Urothelium cell line (cell line): ENCODE measurements around the gene CENPP.

ENCODE experiments used
- DNase-seq: peaks from one replicate; pipeline ENCODE4 v3.0.0; 2011; ENCODE audit warnings: low spot score, mixed read lengths
- FAIRE-seq: peaks from 2 replicates; lab custom pipeline; 2011; peaks lifted over from hg19 to GRCh38; lab: Jason Lieb, UNC

Gene CENPP

GRCh38 chr9:92312887-92313623 is 12.7 kb upstream of the CENPP start:
- FAIRE-seq (no peak), DNase-seq (no peak)

GRCh38 chr9:92313624-92314012 is 12.1 kb upstream of the CENPP start:
- DNase-seq, result no peak
- no peak for FAIRE-seq

- DNase-seq, result no peak
- FAIRE-seq, result no peak
Observed at GRCh38 chr9:92315456-92315855, 10.3 kb upstream of the CENPP start.

DNA sequence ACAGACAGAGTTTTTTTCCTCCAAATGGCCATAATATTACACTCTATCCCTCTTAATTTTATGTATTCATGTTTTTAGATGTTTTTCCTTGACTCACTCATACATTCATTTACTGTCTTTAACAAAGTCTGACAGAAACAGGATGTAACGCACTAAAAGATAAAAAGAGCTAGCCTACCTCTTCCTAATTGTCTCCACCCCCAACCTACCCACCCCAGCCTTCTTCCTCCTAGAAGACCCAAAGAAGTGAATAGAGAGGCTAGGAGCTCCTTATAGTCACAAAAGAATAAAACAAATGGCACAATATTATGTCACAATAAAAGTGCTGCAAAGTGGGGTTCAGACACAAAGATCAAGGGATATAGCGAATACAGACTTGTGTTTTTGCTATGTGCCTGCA is 1.3 kb upstream of the CENPP start:
- no peak for DNase-seq
- FAIRE-seq, result no peak

- DNase-seq (no peak), FAIRE-seq (no peak)
Observed at GRCh38 chr9:92324889-92325268, 874 bp upstream of the CENPP start.

DNA sequence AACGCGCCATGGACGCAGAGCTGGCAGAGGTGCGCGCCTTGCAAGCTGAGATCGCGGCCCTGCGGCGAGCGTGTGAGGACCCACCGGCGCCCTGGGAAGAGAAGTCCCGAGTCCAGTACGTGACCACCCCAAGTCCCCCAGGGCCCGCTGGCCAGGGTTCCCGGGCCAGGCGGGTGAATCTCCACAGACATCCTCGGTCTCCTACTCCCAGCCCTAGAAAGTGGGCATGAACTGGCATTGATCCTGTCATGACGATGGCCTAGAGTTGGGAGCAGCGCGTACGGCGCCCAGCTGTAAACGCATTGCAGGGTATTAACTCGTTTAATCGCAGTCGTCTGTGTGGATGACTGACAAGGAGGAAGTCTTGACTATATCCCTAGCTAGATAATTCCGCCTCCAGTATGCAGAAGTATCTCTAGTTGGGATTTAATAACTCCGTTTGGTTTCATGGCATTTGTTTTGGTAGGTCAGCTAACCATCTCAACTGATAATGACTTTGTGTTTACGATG is 293 bp downstream of the CENPP start:
- FAIRE-seq (no peak), DNase-seq (no peak)

- DNase-seq, result no peak
- no peak for FAIRE-seq
Observed at GRCh38 chr9:92327283-92327850, 1.6 kb downstream of the CENPP start.

- FAIRE-seq, result no peak
- peak; percentile 9 for DNase-seq
Observed at GRCh38 chr9:92328225-92328624, 2.5 kb downstream of the CENPP start.

GRCh38 chr9:92332577-92333281 is 7.0 kb downstream of the CENPP start:
- FAIRE-seq (no peak), DNase-seq (no peak)

DNA sequence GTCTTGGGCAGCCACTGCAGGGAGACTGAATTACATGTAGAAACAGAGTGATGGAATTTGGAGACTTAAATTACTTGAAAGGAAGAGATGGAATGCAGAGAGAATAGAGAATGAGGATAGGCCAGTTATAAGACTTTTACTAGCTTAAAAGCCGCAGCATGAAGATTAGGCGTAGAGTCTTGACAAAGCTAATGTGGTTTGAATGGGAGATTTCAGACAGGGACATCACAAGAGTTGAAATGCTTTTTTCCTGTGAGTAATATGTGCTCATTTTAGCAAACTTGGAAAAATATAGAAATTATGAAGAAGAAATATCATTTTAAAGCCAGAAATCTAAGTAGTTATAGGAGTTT is 7.5 kb downstream of the CENPP start:
- DNase-seq, result no peak
- FAIRE-seq, result no peak

GRCh38 chr9:92341578-92341977 is 15.8 kb downstream of the CENPP start:
- FAIRE-seq (no peak), DNase-seq (no peak)

DNA sequence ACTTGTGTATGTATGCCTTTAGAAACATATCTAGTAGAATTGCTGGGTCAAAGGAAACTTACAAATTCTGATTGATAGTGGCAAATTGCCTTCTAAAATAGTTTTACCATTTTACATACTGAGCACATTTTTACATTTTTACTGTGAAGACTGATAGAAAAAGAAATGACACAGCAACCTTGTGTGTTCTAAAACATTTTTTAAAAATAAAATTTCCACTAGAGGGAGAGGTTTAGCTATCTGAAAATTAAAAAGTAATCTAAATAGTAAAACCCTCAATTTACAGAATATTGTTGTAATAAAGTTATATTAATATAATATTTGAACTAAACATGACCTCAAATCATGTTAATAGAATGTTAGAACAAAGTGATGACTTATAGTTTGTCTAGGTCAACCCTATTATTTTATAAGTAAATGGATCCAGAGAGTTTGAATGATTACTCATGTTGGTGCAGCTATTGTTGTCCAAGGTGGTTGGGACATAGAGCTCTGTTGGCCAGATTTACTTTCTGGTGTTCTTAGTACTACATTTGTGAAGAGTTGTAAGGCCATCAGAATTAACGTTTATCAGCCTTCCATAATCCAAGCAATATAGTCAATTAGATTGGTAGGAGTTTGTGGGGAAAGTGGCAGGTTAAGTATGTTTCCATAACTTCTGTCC is 17.2 kb downstream of the CENPP start:
- FAIRE-seq, result no peak

DNA sequence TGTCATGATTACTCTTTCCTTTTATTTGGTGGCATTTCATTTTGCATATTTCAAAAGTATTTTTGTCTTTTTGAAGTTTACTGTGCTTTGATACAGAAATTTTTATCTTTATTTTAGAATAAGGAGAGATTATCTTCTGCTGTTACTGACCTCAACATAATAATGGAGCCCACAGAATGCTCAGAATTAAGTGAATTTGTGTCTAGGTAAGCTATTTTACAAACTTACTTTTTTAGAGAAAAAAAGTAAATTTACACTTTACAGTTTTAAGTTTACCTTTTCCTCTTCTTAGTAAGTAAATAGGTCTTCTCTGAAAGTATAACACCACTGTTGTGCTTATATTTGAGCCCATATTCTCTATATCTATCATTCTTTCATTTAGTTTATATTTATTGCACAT is 19.8 kb downstream of the CENPP start:
- no peak for FAIRE-seq
- DNase-seq, result no peak

More for the DNA sequence above, 17.2 kb downstream of the CENPP start:
- no peak for DNase-seq

GRCh38 chr9:92349771-92350739 is 24.3 kb downstream of the CENPP start:
- FAIRE-seq, result no peak
- no peak for DNase-seq

DNA sequence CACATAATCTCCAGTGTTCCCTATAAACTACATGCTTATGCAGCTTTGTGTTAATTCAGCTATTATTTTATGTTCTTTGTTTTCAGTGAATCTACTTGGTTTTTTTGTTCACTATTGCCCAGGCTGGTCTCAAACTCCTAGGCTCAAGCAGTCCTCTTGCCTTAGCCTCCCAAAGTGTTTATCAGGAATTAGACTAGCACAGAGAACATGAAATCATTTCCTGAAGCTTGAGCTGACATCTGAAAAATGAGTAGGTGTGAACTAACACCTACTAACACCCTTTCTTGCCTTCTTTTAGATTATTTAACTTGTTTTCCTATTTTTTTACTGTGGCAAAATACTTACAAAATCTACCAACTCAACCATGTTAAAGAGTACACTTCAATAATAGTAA is 25.0 kb downstream of the CENPP start:
- DNase-seq, result no peak
- FAIRE-seq, result no peak

- no peak for DNase-seq
- FAIRE-seq, result no peak
Observed at GRCh38 chr9:92353051-92353450, 27.3 kb downstream of the CENPP start.

GRCh38 chr9:92359394-92359995 is 33.7 kb downstream of the CENPP start:
- DNase-seq, result no peak
- FAIRE-seq, result no peak

- FAIRE-seq (no peak), DNase-seq (no peak)
Observed at GRCh38 chr9:92360083-92360482, 34.3 kb downstream of the CENPP start.

- DNase-seq (no peak), FAIRE-seq (no peak)
Observed at GRCh38 chr9:92369075-92369474, 43.3 kb downstream of the CENPP start.

DNA sequence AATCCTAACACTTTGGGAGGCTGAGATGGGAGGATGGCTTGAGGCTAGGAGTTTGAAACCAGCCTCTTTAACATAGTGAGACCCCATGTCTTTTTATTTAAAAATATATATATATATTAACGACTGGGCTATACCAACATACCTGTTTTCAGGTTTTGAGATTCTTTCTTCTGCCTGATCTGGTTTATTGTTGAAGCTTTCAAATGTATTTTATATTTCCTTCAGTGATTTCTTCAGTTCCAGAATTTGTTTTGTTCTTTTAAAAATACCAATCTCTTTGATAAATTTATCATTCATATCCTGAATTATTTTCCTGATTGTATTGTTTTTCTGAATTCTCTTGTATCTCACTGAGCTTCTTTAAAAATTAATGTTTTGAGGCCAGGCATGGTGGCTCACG is 47.4 kb downstream of the CENPP start:
- FAIRE-seq (no peak), DNase-seq (no peak)
